Stimulated activated CD4-positive, alpha-beta T cell treated with anti-CD3 and anti-CD28 coated beads, Interleukin-2, amount 100 ng/mL, for 24 hours (primary cell): Measurements from ENCODE around the gene GNG7.
A peak's percentile ranks its signal among the peaks of the same experiment; 100 is the strongest.

Experiments
- DNase-seq, 2 donors: peaks; one replicate each; pipeline ENCODE4 v3.0.0-alpha.2; 2020

The GNG7 gene

GRCh38 chr19:2702170-2703076 lies at the start of gene GNG7:
GNG7 (minus strand) TSS chr19:2702694; CDS start chr19:2520688, 182,006 bp downstream.
- peak; percentile 94 to 97 for DNase-seq

- no peak for DNase-seq
Observed at GRCh38 chr19:2751438-2751830, 48.9 kb upstream of the GNG7 start.

GRCh38 chr19:2750808-2751437 lies 48.4 kb upstream of the GNG7 start:
- DNase-seq, result no peak

- DNase-seq, result no peak
Observed at GRCh38 chr19:2747349-2747748, 44.9 kb upstream of the GNG7 start.

GRCh38 chr19:2744113-2744512 lies 41.6 kb upstream of the GNG7 start:
- DNase-seq, result no peak

DNA sequence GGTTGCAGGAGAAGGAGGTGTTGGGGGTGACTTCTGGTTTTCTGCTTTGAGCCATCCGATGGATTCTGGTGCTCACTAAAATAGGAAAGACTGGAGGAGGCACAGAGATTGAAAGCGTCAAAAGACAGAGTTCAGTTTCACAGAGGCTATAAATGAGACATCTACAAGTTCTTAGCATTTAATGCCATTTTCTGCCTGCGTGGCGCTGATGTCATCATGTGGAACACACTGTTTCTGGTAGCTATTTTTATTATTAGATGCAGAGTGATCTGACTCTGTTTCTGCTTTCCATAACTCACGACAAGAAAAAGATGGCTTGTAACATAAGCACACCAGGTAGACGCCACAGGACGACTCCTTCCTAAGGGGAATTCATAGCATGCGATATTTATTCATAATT lies 40.6 kb upstream of the GNG7 start:
- no peak for DNase-seq

GRCh38 chr19:2740314-2740656 lies 37.8 kb upstream of the GNG7 start:
- DNase-seq, result no peak

- peak; percentile 99 to 100 for DNase-seq
Observed at GRCh38 chr19:2739602-2740313, 37.3 kb upstream of the GNG7 start, which contains the start of gene SLC39A3. SLC39A3 (minus strand) TSS chr19:2740017; CDS start chr19:2737257, 2,760 bp downstream.

GRCh38 chr19:2736550-2737190 lies 34.2 kb upstream of the GNG7 start:
- DNase-seq, result no peak

DNA sequence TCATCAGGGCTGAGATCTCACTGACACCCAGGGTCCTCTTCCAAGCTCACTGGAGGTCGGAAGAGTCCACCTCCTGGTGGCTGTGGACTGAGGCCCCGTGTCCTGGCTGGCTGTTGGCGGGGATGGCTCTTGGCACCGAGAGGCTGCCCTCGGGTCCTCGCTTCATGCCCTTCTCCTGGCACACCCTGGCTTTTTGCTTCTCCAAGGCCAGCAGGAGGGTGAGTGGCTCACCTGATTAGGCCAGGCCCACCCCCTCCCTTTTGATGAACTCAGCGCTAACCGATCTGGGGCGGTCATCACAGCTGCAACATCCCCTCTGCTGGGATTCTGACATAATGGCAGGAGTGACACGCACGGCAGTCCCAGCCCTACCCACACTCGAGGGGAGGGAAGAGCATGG lies 32.9 kb upstream of the GNG7 start:
- no peak for DNase-seq

GRCh38 chr19:2734589-2735288 lies 32.2 kb upstream of the GNG7 start:
- DNase-seq, result no peak

GRCh38 chr19:2733930-2734588 lies 31.6 kb upstream of the GNG7 start:
- no peak for DNase-seq

DNA sequence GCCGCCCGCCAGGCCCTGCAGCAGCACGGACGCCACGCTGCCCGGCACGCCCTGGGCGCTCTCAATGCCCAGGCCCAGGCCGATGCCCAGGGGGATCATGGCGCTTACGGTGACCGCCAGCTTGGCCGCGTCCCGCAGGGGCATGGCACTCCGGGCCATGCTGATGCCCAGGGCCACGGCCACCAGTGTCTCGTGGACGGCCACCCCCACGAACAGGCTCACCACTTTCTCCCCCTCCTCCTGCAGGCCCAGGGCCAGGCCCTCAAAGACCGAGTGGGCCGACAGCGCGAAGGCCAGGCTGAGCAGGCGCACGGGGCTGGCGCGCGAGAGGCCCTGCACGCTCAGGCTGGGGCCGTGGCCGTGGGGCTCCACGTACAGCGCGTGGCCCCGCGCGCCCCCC lies 30.4 kb upstream of the GNG7 start:
- DNase-seq, result no peak

- no peak for DNase-seq
Observed at GRCh38 chr19:2732157-2732725, 29.7 kb upstream of the GNG7 start.

DNA sequence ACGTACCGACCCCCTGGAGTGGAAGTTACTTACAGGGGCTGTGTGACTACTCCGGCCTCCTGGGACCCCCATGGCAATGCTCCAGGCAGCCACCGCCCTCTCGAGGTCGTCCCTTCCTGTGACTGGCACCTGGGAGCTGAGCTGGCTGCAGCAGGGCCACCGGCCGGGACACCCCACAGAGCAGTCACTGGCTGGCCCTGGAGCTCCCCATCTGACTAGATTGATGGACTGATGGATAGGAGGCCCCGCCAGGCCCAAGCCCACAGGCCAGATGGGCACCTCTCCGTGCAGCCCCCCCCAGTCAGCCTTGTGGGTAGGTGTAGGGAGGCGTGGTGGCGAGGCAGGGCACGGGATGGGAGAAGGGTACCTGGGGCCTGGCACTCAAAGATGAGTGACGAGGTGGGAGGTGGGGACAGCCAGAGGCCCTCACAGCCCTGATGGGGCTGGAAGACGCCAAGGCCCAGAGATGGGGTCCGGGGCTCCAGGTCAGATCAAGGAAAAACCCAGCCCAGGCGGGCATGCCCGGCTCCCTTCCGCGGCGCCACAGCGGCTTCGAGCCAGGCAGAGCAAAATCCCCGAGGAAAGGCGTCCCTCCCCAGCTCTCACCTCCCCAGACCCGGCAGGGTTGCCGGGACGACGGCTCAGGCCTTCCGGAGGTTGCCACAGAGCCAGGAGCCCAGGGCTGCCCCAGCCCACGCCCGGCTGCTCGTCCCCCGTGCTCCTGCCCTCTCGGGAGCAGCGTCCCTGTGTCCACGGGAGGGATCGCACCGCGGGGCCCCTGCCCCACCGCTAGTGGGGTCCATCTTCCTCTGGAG lies 28.9 kb upstream of the GNG7 start:
- DNase-seq, result no peak

GRCh38 chr19:2729943-2730818 lies 27.7 kb upstream of the GNG7 start:
- no peak for DNase-seq

GRCh38 chr19:2728783-2729387 lies 26.4 kb upstream of the GNG7 start:
- no peak for DNase-seq

DNA sequence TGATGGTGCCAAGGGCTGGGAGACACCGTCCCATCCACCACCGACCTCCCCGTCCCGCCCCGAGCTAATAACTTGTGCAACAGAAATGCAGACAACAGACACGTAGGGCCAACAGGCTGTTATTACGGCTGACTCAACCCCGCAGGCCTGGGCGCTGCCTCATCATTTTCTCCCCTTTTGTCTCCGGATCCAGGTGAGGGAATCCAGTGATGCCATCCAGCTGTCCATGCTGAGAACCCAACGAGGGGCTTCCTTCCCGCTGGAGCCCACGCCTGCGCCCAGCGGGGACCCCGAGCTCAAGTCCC lies 25.1 kb upstream of the GNG7 start:
- DNase-seq, result no peak

DNA sequence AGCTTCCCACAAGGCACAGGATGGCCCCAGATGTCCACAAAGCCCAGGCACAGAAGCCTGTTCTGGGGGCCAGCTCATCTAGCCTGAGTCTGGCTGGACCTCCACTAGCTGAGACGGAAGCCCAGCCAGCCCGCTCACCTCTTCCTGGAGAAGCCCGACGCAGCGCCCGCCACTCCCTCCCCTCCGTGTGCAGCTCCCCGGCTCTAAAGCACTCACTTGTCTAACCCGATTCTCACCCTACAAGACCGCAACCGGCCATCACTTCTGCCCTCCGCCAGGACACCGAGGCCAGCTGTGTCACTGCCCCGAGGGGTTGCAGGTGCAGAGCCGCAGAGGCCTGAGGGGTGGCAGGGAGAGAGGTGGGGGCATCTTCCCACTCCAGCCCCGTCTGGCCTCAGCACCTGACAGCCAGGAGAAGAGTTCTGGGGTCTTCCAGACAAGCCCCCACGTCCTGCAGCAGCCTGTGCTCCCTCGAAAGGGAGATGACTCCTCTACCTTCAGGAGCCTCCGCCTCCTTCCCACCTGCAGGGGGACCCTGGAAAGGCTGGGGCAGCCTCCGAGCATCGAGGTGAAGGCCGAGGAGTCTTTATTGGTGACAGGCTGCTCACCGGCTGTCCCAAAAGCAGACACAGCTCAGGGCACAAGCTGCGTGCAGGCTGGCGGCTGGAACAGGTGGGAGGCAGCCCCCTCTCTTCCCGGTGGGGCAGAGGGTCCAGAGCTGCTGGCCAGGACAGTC lies 24.6 kb upstream of the GNG7 start:
- no peak for DNase-seq
